NCI-H2107 treated with DMSO at 0.1 percent for 48 hours (cell line): Measurements from ENCODE around the gene TUBB1.
A peak's percentile ranks its signal among the peaks of the same experiment; 100 is the strongest.

Experiments
- DNase-seq: peaks from one replicate; lab custom pipeline; 2025; ENCODE audit not compliant: unreplicated experiment; lab: John Stamatoyannopoulos, UW

TUBB1 gene

GRCh38 chr20:58989196-58989595, 30.0 kb upstream of the TUBB1 start:
- DNase-seq = no peak

- DNase-seq = no peak
Measured at GRCh38 chr20:58990651-58991445, 28.4 kb upstream of the TUBB1 start.

GRCh38 chr20:58991715-58992114, 27.5 kb upstream of the TUBB1 start:
- no peak for DNase-seq

- DNase-seq = no peak
Measured at GRCh38 chr20:58992911-58993310, 26.3 kb upstream of the TUBB1 start.

GRCh38 chr20:58993332-58994248, 25.6 kb upstream of the TUBB1 start:
- DNase-seq = no peak

- DNase-seq = no peak
Measured at GRCh38 chr20:58994390-58995159, 24.7 kb upstream of the TUBB1 start.

- DNase-seq = no peak
Measured at GRCh38 chr20:58995461-58996225, 23.6 kb upstream of the TUBB1 start.

- DNase-seq = no peak
Measured at GRCh38 chr20:58996226-58996611, 23.0 kb upstream of the TUBB1 start.

GRCh38 chr20:58997141-58997770, 22.0 kb upstream of the TUBB1 start:
- DNase-seq = no peak

GRCh38 chr20:58998656-58999055, 20.6 kb upstream of the TUBB1 start:
- DNase-seq = no peak

GRCh38 chr20:59000326-59000725, 18.9 kb upstream of the TUBB1 start:
- no peak for DNase-seq

GRCh38 chr20:59001068-59001448, 18.2 kb upstream of the TUBB1 start:
- DNase-seq = no peak

- DNase-seq = no peak
Measured at GRCh38 chr20:59001449-59002171, 17.6 kb upstream of the TUBB1 start.

- no peak for DNase-seq
Measured at GRCh38 chr20:59002388-59002787, 16.8 kb upstream of the TUBB1 start.

GRCh38 chr20:59002874-59003399, 16.3 kb upstream of the TUBB1 start:
- DNase-seq = no peak

- peak; percentile 9 for DNase-seq
Measured at GRCh38 chr20:59003836-59004492, 15.3 kb upstream of the TUBB1 start.

GRCh38 chr20:59004493-59004762, 14.8 kb upstream of the TUBB1 start:
- no peak for DNase-seq

GRCh38 chr20:59004763-59005522, 14.3 kb upstream of the TUBB1 start:
- DNase-seq = no peak
